CD4-positive, alpha-beta T cell (primary cell): ENCODE measurements around the gene DAD1. TPM values are rescaled to one million over a fixed set of nuclear protein-coding genes. Genes with fewer than 3 reads are reported as not detected.

ENCODE experiments used
- ATAC-seq: fragments of 200-7000 bp; cut with Tn5 transposase; one replicate; pipeline ENCODE4 v1.10.0; 2022; ENCODE audit warnings: mild to moderate bottlenecking; ENCODE audit not compliant: poor library complexity
- CTCF ChIA-PET: fragments of 350-600 bp; sonication (Branson Sonifier 250); formaldehyde crosslinking; loops from one replicate; lab custom pipeline; 2021; ENCODE audit warnings: antibody characterized with exemption, inconsistent platforms; lab: Charles Lee
- POLR2A ChIA-PET: fragments of 350-600 bp; sonication (Branson Sonifier 250); formaldehyde crosslinking; loops from one replicate; lab custom pipeline; 2021; ENCODE audit warnings: antibody characterized with exemption, inconsistent platforms; lab: Charles Lee
- DNase-seq, 14 experiments: peaks; one replicate each; pipeline ENCODE4 v3.0.0-alpha.2; 2013 to 2020; ENCODE audit warnings: mixed read lengths in 2 of 14
- H3K27ac ChIP-seq, 2 donors: one replicate each; pipeline versions ENCODE4 v1.5.1 to v1.7.0; 2013; ENCODE audit warnings: low read length in 2 of 2, low read depth in 1 of 2, mild to moderate bottlenecking in 1 of 2
- H3K27me3 ChIP-seq, 2 experiments: 1 replicate in 1 of 2; 2 replicates in 1 of 2; pipeline versions ENCODE4 v1.6.1 to v1.7.0; 2013; ENCODE audit warnings: low read length in 2 of 2, control low read depth in 1 of 2, mild to moderate bottlenecking in 1 of 2, moderate library complexity in 1 of 2; ENCODE audit not compliant: insufficient read depth in 2 of 2, control insufficient read depth in 1 of 2
- H3K36me3 ChIP-seq: one replicate; pipeline ENCODE4 v1.6.1; 2013; ENCODE audit warnings: low read length, control low read depth; ENCODE audit not compliant: insufficient read depth
- H3K4me1 ChIP-seq: one replicate; pipeline ENCODE4 v1.6.1; 2013; ENCODE audit warnings: low read length, control low read depth; ENCODE audit not compliant: insufficient read depth
- H3K4me3 ChIP-seq: one replicate; pipeline ENCODE4 v1.5.1; 2013; ENCODE audit warnings: mild to moderate bottlenecking, low read length, moderate library complexity
- H3K9me3 ChIP-seq, 2 experiments: 1 replicate in 1 of 2; 2 replicates in 1 of 2; pipeline versions ENCODE4 v1.6.1 to v1.7.0; 2013; ENCODE audit warnings: low read length in 2 of 2, mild to moderate bottlenecking in 2 of 2, control low read depth in 1 of 2, moderate library complexity in 1 of 2; ENCODE audit not compliant: control insufficient read depth in 1 of 2, insufficient read depth in 1 of 2
- H3K27ac Mint-ChIP-seq: one replicate; pipeline ENCODE4 v1.8.0; 2020; ENCODE audit warnings: mixed read lengths
- H3K27me3 Mint-ChIP-seq: one replicate; pipeline ENCODE4 v1.8.0; 2021; ENCODE audit warnings: mixed read lengths
- H3K36me3 Mint-ChIP-seq: one replicate; pipeline ENCODE4 v1.8.0; 2021; ENCODE audit warnings: low read depth, mixed read lengths
- H3K4me1 Mint-ChIP-seq: one replicate; pipeline ENCODE4 v1.8.0; 2021; ENCODE audit warnings: low read depth, mixed read lengths
- H3K4me3 Mint-ChIP-seq: one replicate; pipeline ENCODE4 v1.8.0; 2020; ENCODE audit warnings: mild to moderate bottlenecking, mixed read lengths
- H3K9me3 Mint-ChIP-seq: one replicate; pipeline ENCODE4 v1.8.0; 2020; ENCODE audit warnings: mixed read lengths
- intact Hi-C, 2 experiments: fragments of 100-400 bp; cut with DNase I in 1 of 2; cut with micrococcal nuclease in 1 of 2; formaldehyde crosslinking; loops; one replicate each; pipeline versions ENCODE4 v1.15.1 to v1.9.0; 2023 to 2025; cut with DNase I, micrococcal nuclease
- total RNA-seq, 174 experiments: library from RNA in 2 of 174; stranded (reverse) in 2 of 174; gene quantifications; one replicate each; pipeline ENCODE4 v1.2.3 and lab custom pipeline; 2021 to 2026
- TF ChIP-seq, protein P1 (sequence below): fragments of 200-600 bp; IDR thresholded peaks from one replicate; pipeline ENCODE4 v1.8.0; 2022; ENCODE audit warnings: antibody characterized with exemption, mild to moderate bottlenecking

The DAD1 gene
- total RNA-seq, 2 experiments from 2014 or later, result 41.8 to 44.1 TPM

DNA sequence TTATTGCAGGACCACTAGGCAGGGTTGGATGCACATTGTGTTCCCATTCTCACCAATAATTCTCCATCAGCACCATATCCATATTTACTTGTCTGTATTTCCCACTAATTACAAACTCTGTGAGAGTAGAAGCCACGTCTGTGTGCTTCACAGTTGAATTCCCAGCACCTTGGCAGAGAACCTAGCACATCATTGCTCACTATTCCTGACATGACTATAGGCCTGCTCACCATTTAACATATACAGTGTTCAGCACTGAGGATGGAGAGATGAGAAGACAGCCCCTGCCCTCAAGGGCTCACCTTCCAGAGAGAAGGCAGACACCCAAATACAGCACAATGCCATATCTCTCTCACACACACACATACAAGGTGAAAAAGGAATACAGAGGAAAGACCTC lies 5.0 kb downstream of the DAD1 start:
- Histone ChIP-seq H3K27me3 (no peaks in the 10 kb centered on the region), H3K36me3 (no peaks in the 10 kb centered on the region), H3K27ac (no peak overlapping the region), H3K9me3 (no peaks in the 10 kb centered on the region), H3K4me3 (no peak overlapping the region), H3K4me1 (peaks cover 55% of the 10 kb centered on the region)
- no peak for DNase-seq
- ATAC-seq, result no peak
- H3K36me3 Mint-ChIP-seq, result peaks cover 59% of the 10 kb centered on the region
- ChIA-PET CTCF (interaction anchor here (0.8 to 6.6 kb wide), 3 partner anchors 8 to 835 kb away, joined by 3 to 47 read pairs (median 3); no protein-coding TSS in a partner anchor), POLR2A (interaction anchor here (7.3 kb wide), 1 partner anchor 24 kb away, joined by 137 read pairs; no protein-coding TSS in a partner anchor)
- TF ChIP-seq, protein P1, sequence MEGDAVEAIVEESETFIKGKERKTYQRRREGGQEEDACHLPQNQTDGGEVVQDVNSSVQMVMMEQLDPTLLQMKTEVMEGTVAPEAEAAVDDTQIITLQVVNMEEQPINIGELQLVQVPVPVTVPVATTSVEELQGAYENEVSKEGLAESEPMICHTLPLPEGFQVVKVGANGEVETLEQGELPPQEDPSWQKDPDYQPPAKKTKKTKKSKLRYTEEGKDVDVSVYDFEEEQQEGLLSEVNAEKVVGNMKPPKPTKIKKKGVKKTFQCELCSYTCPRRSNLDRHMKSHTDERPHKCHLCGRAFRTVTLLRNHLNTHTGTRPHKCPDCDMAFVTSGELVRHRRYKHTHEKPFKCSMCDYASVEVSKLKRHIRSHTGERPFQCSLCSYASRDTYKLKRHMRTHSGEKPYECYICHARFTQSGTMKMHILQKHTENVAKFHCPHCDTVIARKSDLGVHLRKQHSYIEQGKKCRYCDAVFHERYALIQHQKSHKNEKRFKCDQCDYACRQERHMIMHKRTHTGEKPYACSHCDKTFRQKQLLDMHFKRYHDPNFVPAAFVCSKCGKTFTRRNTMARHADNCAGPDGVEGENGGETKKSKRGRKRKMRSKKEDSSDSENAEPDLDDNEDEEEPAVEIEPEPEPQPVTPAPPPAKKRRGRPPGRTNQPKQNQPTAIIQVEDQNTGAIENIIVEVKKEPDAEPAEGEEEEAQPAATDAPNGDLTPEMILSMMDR, result no peak
- intact Hi-C loops, result loop anchor here in 1 of 2 experiments (10.0 kb wide), 1 partner anchor 701 kb away; the partner anchor contains the start of gene HOMEZ
- H3K27me3 Mint-ChIP-seq, result no peaks in the 10 kb centered on the region
- H3K27ac Mint-ChIP-seq, result peak overlapping the region; percentile 98
- no peaks in the 10 kb centered on the region for H3K9me3 Mint-ChIP-seq
- H3K4me1 Mint-ChIP-seq, result peaks cover 89% of the 10 kb centered on the region
- H3K4me3 Mint-ChIP-seq, result peak overlapping the region; percentile 40

DNA sequence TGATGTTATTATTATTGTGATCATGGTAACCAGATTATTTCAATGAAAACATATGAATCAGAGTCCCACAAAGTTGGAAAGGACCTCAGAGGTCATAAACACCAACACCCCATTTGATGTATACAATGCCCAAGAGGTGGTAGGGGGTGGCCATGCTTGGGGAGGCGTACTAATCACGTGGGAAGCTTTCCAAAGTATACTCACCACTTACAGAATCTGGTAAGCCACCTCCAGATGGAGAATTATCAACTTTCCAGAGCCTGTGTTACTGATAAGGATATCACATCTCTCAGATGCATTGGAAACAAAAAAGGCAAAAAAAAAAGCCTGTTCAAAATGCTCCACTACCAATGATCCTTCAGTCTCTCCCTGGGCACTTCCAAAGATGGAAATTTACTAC lies 8.4 kb downstream of the DAD1 start:
- Histone ChIP-seq H3K27ac (no peak overlapping the region), H3K27me3 (no peaks in the 10 kb centered on the region), H3K4me1 (peaks cover 45% of the 10 kb centered on the region), H3K9me3 (no peaks in the 10 kb centered on the region), H3K4me3 (no peak overlapping the region), H3K36me3 (no peaks in the 10 kb centered on the region)
- Mint-ChIP-seq H3K27ac (peak overlapping the region; percentile 74), H3K4me1 (peaks cover 85% of the 10 kb centered on the region), H3K36me3 (peaks cover 57% of the 10 kb centered on the region), H3K27me3 (no peaks in the 10 kb centered on the region), H3K9me3 (no peaks in the 10 kb centered on the region), H3K4me3 (no peak overlapping the region)
- intact Hi-C loops, result loop anchor here in 1 of 2 experiments (10.0 kb wide), 1 partner anchor 704 kb away; the partner anchor contains the start of gene HOMEZ
- ChIA-PET CTCF (interaction anchor here (1.0 to 6.6 kb wide), 2 partner anchors 11 to 17 kb away, joined by 3 to 47 read pairs; partner anchors contain the start of gene ABHD4), POLR2A (interaction anchor here (1.2 to 1.8 kb wide), 2 partner anchors 9 to 10 kb away, joined by 3 to 11 read pairs; partner anchors contain the start of gene DAD1)
- DNase-seq (no peak), ATAC-seq (no peak)
- TF ChIP-seq, protein P1, result no peak

DNA sequence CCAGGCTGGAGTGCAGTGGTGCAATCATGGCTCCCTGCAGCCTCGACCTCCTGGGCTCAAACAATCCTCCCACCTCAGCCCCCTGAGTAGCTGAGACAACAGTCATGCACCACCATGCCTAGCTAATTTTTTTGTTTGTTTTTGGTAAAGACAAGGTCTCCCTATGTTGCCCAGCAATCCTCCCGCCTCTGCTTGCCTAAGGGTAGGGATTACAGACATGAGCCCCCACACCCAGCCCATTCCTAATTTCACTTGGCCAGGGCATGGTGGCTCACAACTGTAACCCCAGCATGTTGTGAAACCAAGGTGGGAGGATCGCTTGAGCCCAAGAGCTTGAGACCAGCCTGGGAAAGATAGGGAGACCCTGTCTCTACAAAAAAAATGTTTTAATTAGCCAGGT lies 9.1 kb downstream of the DAD1 start:
- ATAC-seq, result no peak
- Mint-ChIP-seq H3K27ac (peak overlapping the region; percentile 74), H3K4me1 (peaks cover 79% of the 10 kb centered on the region), H3K9me3 (no peaks in the 10 kb centered on the region), H3K36me3 (peaks cover 54% of the 10 kb centered on the region), H3K4me3 (no peak overlapping the region), H3K27me3 (no peaks in the 10 kb centered on the region)
- H3K9me3 ChIP-seq, result no peaks in the 10 kb centered on the region
- DNase-seq, result no peak
- H3K27me3 ChIP-seq, result no peaks in the 10 kb centered on the region
- H3K4me3 ChIP-seq, result no peak overlapping the region
- TF ChIP-seq, protein P1, result no peak
- peaks cover 4% of the 10 kb centered on the region for H3K36me3 ChIP-seq
- CTCF ChIA-PET, result no interaction called here
- intact Hi-C loops, result loop anchor here in 1 of 2 experiments (10.0 kb wide), 1 partner anchor 705 kb away; the partner anchor contains the start of gene HOMEZ
- H3K27ac ChIP-seq, result no peak overlapping the region
- H3K4me1 ChIP-seq, result peaks cover 44% of the 10 kb centered on the region
- POLR2A ChIA-PET, result interaction anchor here (0.9 to 1.8 kb wide), 3 partner anchors 10 to 18 kb away, joined by 3 to 11 read pairs (median 3); partner anchors contain the start of gene DAD1
